Suppressor macrophage (primary cell): Measurements from ENCODE around the gene SF3A1.
"Not testable (repeated sequence)": the region's sequence is repeated elsewhere in the genome, so short reads cannot be mapped to it uniquely, and the experiment has no call there.

Source experiments
- DNase-seq, 4 experiments: peaks; one replicate each; pipeline ENCODE4 v3.0.0-alpha.2; 2020 to 2022
- total RNA-seq, 17 experiments: gene quantifications; one replicate each; lab custom pipeline; 2026; ENCODE audit warnings: mixed read lengths in 6 of 17, inconsistent platforms in 3 of 17; lab: John Stamatoyannopoulos, UW

SF3A1 gene, protein sequence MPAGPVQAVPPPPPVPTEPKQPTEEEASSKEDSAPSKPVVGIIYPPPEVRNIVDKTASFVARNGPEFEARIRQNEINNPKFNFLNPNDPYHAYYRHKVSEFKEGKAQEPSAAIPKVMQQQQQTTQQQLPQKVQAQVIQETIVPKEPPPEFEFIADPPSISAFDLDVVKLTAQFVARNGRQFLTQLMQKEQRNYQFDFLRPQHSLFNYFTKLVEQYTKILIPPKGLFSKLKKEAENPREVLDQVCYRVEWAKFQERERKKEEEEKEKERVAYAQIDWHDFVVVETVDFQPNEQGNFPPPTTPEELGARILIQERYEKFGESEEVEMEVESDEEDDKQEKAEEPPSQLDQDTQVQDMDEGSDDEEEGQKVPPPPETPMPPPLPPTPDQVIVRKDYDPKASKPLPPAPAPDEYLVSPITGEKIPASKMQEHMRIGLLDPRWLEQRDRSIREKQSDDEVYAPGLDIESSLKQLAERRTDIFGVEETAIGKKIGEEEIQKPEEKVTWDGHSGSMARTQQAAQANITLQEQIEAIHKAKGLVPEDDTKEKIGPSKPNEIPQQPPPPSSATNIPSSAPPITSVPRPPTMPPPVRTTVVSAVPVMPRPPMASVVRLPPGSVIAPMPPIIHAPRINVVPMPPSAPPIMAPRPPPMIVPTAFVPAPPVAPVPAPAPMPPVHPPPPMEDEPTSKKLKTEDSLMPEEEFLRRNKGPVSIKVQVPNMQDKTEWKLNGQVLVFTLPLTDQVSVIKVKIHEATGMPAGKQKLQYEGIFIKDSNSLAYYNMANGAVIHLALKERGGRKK
- 20.7 to 116 (median 62.4) reads per million in 17 experiments for total RNA-seq

DNA sequence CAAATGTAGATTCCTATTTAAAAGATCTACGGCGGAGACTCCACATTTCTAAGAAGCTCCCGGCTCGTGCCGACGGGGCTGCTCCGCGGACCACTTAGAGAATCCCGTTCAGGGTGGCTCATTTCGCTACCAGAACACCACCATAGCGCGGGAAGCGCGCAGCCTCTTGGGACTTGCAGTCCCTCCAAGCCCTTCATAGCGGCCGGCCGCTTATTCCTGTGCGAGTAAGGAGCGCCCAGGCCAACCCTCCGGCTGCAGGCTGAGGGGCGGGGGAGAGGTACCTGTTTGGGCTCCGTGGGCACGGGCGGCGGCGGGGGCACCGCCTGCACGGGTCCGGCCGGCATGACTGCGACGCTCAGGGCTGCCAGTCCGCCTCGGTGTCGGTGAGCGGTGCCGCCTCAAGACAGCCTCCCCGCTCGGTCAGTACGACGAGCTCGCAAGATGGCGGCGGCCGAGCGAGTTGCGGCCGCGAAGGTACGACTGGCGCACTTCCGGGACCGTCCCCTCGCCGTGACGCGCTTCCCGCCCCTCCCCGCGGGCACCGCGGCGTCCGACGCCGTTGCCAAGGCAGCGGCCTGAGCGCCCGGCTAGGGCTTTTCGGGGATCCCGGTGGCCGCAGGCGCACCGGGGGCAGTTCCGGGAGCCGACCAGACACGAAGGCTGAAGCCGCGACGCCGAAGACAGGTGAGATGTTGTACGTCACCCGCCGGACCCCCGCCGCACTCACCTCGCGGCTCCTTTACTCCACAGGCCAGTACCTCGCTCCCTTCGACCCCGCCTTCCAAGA lies at the start of gene SF3A1, which contains the start of gene CCDC157:
SF3A1 (minus strand) TSS at position 446 of the 787 bp plus-strand sequence; CDS start at position 344, 102 bp downstream.
CCDC157 (plus strand) TSS at position 559 of the 787 bp plus-strand sequence. CDS start 8,994 bp downstream, outside the sequence.
- peak; percentile 94 to 97 (median 96) for DNase-seq

DNA sequence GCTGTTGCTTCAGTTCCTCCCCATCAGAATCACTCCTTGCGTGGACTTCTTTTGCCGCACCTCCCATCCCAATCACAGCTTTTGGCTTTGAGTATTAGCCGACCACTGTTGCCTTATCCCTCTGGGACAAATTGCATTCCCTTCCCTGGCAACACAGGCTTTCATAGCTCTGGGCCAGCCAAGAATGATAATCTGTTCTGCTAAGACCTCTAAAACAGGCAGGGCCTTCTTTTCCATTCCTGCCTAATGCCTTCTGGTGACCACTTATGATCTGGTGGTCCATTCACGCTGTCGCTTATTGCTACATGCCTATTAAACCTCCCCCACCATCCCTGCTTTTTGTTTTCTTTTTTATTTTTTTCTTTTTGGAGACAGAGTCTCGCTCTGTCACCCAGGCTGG lies 49.7 kb upstream of the SF3A1 start:
- no peak for DNase-seq

DNA sequence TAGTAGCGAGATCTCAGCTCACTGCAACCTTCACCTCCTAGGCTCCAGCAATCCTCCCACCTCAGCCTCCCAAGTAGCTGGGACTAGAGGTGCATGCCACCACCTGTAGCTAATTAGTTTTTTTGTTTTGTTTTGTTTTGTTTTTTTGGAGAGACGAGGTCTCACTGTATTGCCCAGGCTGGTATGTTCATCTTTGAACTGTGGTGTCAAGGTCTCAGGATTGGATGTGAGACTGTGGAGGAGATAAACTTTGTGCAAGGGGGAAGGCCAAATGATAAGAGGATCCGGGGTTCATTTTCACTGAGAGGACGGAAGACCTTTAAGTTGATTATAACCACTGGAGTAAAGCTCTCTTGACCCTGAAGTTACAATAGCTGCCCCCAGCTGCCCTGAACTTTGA lies 49.0 kb upstream of the SF3A1 start:
- DNase-seq, result no peak

DNA sequence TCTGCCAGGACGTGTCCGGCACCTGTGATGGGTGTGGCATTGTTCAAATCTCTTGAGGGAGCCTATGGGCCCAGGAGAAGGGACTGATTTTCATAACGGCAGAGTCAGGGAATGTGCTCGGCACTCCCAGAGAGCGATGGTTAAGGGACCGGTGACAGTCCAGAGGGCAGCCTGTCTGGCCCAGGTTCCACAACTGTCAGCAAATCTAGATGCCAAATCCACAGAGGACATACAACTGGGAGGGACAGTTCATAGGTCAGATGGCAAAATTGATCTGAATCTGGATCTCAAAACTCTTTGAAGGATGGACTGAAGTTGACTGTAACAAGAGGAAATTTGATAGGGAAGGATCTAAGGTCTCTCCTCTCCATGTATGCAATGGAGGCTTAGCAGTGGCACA lies 47.6 kb upstream of the SF3A1 start:
- no peak for DNase-seq

DNA sequence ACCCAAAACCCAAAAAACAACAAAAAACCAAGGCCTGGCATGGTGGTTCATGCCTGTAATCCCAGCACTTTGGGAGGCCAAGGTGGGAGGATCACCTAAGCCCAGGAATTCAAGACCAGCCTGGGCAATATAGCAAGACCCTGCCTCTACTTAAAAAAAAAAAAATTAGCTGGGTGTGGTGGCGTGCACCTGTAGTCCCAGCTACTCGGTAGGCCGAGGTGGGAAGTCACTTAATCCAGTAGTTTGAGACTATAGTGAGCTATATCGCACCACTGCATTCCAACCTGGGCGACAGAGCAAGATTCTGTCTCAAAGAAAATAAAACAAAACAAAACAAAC lies 46.0 kb upstream of the SF3A1 start:
- not testable (repeated sequence) for DNase-seq

DNA sequence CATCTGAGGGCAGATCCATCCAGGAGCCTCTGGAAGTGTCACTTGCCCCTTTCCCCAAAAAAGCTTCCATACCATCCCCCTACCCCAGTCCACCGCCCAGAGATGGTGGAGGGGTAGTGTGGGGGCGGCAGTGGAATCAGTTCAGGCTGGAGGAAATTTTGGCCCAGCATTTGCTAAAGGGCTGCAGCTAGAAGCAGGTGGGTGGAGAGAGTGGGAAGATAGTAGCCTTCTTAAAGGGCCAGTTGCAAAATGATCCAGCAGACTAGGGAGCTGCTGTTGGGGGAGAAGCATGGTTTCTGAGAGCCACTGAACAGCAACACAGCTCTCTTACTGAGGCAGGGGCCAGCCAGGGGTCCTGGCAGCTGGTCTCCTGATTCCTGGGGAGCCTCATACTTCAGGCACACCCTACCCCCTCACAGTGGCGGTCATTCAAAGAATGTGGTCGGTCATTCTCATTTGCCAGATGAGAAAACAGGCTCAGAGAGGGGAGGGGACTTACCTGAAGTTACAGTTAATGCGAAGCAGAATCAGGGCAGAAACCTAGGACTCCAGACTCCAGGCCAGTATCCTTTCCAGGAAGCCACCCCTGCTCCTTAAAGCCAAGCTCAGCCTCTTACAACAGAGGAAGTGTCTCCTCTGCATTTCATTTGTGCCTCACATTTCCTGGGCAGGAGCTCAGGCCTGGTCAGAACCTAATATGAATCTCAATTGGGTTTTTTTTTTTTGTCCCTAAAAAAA lies 45.5 kb upstream of the SF3A1 start:
- peak in 3 of 4 experiments; percentile 54 to 64 (median 61) for DNase-seq

DNA sequence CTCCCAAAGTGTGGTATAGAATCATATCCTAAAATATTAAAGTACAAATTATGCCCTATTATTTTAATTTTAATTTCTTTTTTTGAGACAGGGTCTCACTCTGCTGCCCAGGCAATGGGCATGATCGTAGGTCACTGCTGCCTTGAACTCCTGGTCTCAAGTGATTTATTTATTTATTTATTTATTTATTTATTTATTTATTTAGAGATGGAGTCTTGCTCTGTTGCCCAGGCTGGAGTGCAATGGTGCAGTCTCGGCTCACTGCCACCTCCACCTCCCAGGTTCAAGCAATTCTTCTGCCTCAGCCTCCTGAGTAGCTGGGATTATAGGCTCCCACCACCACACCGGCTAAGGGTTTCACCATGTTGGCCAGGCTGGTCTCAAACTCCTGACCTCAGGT lies 44.3 kb upstream of the SF3A1 start:
- DNase-seq, result not testable (repeated sequence)

DNA sequence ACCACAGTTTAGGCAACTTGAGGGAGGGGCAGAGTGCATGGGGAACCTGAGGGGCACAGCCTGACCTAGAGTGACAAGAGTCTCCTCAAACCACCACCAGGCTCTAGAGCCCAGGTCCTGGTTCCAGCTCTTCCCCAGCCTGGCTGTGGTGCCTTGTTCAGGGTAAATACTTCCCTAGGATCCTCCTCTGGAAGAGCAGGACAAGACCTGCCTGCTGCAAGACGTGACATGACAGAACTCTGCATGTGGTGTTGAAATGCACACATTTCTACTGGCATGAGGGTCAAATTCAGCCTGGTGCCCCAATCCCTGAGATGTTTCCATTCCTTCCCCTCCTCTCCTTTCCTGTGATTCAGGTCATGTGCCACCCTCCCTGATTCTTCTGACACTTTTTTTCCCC lies 43.5 kb upstream of the SF3A1 start:
- DNase-seq, result peak in 1 of 4 experiments; percentile 12

DNA sequence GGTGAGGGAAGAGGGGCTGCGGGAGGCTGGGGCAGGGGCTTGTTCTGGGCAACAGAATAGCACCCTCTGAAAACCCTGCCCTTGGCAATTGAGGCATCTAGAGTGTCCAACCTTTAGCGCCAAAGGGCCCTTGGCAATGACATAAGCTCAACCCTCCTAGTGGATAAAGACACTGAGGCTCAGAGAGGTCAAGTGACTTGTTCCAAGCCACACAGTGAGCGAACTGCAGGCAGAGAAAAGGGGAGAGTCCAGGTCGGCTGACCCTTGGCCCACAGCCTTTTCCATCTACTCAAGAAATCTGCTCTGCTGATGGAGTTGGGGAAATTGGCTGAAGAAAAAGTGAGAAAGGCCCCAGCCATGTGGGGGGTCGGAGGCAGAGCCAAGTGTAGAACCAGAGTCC lies 43.0 kb upstream of the SF3A1 start:
- no peak for DNase-seq

DNA sequence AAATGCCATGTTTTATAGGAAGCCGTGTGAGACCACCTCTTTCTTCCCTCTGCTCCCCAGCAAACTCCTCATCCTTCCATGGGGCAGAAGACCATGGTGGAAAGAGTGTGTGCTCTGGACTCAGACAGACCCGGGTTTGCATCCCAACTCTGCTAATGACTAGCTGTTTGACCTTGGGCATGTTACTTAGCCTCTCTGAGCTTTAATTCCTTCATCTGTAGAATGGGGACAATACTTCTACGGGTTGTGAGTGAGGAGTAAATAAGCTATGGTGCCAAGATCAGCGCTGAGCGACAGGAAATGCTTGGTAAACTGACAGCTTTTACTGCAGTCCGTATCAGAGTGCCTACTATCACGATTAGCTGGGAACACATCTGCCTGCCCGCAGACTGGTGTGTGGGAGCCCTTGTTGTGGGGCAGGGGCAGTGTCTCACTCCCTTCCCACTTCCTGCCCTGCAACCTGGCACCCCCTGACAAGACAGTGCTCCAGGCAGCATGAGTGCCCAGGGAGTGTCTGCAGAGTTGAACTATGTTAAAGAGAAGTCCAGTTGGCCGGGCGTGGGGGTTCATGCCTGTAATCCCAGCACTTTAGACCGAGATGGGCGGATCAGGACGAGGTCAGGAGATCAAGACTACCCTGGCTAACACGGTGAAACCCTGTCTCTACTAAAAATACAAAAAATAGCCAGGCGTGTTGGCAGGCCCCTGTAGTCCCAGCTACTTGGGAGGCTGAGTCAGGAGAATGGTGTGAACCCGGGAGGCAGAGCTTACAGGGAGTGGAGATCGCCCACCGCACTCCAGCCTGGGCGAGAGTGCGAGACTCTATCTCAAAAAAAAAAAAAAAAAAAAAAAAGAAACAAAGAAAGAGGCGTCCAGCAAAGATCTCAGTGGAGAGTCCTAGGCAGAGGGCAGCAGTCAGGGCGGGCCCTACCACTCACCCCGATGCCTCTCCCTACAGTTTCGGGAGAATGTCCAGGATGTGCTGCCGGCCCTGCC lies 42.3 kb upstream of the SF3A1 start:
- no peak for DNase-seq

DNA sequence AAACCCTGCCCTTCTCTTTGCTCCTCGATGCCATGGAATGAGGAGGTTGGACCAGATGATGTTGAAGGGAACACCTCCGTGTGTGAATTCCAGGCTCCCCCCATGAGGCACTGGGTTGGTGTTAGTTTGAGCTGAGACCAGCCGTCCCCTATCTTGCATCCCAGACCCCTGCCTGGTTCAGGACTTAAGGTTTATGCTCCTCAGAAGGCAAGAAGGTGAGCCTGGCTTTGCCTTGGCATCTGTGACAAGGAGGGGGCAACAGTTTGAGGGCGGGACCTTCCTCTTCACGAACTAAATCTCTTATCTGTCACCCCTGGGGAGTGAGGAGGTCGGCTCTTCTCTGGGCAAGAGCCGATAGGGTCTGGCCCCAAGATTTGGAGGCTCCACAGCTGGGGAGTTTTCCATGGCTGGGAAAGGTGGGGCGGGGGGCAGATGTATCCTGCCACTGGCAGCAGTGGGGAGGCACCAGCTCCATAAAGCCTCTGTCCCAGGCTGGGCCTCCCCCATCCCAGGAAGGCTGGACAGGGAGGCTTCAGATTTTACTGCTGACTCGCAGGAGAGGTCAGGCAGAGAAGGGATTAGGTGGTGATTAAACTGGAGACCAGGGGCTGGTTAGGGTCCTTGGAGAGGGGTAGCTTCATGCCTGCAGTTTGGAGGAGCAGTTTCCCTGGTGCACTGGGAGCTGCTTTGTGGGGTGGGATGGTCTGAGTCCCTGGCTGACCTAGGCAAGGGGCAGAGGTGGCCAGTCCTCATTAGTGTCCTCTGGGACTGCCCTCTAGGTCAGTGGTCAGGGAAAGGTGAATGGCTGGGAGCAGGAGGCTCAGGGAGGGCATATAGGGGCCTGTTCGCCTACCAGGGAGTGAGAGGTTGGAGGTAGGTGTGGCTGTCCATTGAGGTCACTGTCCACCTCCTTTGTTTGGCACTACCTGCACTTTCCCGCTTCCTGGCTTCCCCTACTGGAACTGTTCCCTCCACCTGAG lies 41.3 kb upstream of the SF3A1 start:
- no peak for DNase-seq

DNA sequence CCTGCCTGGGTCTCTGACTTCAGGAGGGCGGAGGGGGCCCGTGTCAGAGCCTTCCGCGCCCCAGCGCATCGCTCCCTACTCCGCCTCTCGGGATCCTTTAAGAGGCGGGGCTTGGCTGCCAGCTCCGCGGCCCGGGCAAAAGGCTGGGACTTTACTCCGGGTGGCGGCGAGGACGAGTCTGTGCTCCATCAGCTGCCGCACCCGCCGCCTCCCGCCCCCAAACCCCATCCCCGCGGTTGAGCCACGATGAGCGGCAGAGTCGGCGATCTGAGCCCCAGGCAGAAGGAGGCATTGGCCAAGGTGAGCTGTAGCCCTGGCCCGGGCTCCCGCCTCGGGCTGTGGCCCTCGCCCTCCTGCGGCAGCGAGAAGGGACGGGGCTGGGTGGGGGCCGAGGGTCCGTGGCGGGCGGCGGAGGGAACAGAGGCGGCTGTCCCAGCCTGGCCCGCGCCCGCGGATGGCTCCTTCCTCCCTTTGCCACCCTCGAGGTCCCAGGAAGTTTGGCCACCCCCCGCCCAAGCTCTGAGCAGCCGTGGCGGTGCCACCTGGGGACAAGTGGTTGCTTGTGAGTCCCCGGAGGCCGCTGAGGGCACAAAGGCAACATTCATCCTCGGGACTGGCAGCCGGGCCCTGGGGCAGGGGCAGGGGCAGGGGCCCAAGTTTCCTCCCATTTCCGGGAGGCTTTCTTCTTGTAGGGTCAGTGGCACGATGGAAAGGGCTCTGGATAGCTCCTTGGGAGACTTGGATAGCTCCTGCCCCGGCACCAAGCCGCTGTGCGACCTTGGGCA lies 40.4 kb upstream of the SF3A1 start, which contains the start of gene SEC14L2:
SEC14L2 (plus strand) TSS at position 148 of the 785 bp plus-strand sequence; CDS start at position 247, 99 bp downstream.
- peak; percentile 43 to 71 (median 53) for DNase-seq

DNA sequence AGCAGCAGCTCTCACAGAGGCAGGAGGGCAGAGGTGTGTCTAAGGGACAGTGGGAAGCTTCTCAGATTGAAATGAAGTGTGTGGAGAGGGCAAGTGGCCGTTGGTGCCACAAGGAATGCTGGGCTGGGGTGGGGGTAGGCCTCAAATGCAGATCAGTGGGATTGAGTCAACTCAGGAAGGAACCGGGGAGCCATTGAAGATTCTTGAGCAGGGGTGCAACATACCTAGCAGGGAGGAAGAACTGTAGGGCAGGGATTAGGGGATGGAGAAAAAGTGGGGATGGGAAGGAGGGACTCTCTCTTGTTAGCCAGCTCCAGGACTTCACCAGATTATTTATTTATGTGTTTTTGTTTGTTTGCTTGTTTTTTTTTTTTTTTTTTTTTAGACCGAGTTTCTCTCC lies 37.2 kb upstream of the SF3A1 start:
- no peak for DNase-seq

DNA sequence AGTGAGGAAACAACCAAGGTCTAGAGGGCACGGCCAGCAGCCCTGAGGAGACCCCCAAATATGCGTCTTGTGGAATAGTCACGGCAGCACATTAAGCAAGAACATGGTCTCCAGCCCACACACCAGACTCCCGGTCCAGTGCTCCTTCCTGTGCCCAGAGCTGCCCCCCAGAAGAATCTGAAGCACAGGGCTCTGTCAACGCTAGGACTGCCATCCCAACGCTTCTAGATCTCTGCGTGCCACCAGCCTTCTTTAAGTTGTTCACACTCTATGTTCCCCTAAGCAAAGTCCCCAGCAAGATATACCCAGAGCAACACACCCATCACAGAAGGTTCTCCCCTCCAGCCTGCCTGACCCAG lies 36.6 kb upstream of the SF3A1 start:
- DNase-seq, result no peak

DNA sequence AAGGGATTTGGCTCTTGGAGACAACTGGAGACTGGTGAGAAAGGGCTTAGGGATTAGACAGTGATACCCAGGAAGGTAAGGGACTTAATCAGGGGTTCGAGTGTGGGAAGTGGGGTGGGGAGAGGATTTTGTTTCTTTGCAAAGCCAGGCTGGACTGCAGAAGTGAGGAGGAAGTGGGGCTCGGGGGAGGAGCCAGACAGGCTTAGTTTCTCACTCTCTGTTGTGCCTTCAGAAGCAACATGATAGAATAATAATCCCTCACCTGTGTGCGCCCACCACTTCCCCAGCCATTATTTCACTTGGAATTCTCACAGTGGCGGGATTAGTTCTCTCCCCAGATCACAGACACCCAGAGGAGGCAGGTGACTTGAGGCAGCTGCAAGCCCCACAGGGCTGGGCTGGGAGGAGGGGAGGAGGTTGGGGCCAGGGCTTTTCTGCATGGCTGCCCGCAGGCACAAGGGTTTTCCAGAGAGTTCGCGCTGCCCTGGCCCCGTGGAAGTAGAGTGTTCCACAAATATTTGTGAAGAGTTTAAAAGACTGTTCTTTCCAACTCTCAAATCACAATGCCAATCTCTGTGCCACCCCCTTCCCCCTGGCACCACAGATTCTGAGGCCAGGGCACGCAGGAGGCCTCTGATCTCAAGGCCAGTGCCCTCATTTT lies 36.1 kb upstream of the SF3A1 start:
- DNase-seq, result peak in 2 of 4 experiments; percentile 25 to 37

DNA sequence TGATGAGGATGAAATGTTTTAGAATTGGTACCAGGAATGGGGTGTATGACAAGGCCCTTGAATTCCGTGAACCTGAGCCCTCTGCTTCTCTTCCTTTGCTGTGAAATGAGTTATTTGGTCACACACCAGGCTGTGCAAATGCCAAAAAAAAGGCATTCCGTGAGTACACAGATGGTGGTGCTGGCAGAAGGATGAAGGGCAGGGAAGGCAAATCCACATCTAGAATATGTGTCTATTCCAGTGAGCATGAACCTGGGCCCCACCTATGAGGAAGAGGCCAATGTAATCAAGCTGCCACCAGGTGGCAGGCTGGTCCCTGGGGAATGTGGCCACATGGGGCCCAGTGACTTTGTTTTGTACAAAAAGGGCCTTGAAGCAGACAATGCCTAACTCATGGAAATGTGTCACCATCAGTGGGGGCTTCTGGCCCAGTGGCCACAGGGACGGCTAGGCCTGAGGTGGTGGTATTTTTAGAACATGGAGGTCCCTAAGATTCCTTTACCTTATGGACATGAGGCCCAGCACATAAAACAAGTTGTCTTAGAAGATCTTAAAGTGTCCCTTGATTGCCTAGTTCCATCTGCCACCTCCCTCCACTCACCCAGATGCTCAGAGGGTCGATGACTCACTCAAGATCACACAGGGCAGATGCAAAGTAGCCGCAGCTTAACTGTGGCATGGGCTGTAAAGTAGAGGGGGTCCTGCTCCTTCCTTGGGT lies 34.4 kb upstream of the SF3A1 start:
- DNase-seq, result peak; percentile 83 to 91 (median 88)
